ENCODE measurements around the gene WDR38. TPM values are rescaled to one million over a fixed set of nuclear protein-coding genes. Genes with fewer than 3 reads are reported as not detected.
"Not testable (repeated sequence)": the region's sequence is repeated elsewhere in the genome, so short reads cannot be mapped to it uniquely, and the experiment has no call there.

The WDR38 gene
- total and polyA plus RNA-seq, 9 of the 15 experiments (the other 6 are each of a cell fraction or from before 2014, with no cell fraction given): not detected

DNA sequence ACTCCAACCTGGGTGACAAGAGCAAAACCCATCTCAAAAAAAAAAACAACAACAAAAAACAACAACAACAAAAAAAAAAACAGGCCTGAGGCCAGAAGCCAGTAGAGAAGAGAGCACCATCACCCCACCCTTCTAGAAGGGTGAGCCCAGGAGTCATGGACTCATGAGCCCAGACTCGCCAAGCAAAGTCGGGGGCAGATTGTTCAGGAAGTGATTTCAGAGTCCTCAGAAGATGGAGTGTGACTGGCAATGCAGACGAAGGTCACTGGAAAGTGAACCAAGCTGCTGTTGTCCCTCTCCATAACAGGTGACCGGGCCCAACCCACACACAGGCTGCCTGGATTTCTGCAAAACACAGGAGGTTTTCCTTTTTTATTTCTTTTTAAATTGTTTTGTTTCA lies 9.0 kb upstream of the WDR38 start:
- no peak overlapping the region for H3K4me3 ChIP-seq
- WGBS (ENCODE audit: insufficient coverage, low coverage, missing lambda C conversion rate): 37% methylated on average over 4 of the region's 4 CpGs
- H3K4me2 ChIP-seq (ENCODE audit: insufficient read depth, low read length): no peak overlapping the region
- ChIA-PET CTCF (ENCODE audit: low intra/inter-chr PET ratio) (no interaction called here), POLR2A (interaction anchor here (0.6 to 1.0 kb wide), 2 partner anchors 9 to 16 kb away, joined by 3 read pairs; partner anchors contain the start of gene WDR38)
- peak overlapping the region; percentile 28; the same call in 1 of the 2 replicates for H2AFZ ChIP-seq (ENCODE audit: low read depth, low read length)
- H3K27ac ChIP-seq (ENCODE audit: extremely low read depth, low read depth, low read length): no peak overlapping the region
- no peaks in the 10 kb centered on the region for H3K27me3 ChIP-seq (ENCODE audit: control insufficient read depth in 2 of 2, insufficient read depth in 2 of 2, low read length in 2 of 2)
- FAIRE-seq (no peak), DNase-seq (ENCODE audit: extremely low read depth in 1 of 4, low spot score in 3 of 4) (peak in 1 of 4 experiments; percentile 9), ATAC-seq (no peak)
- TF ChIP-seq ZNF778 (CRISPR knock-in tag; IDR thresholded peaks at IDR 0.05) (no peak), ZKSCAN1 (IDR thresholded peaks at IDR 0.05; ENCODE audit: low read depth, low read length) (no peak), CCAR2 (IDR thresholded peaks at IDR 0.05; ENCODE audit: low read depth, low read length) (no peak), KDM1A (IDR thresholded peaks at IDR 0.05) (no peak), KLF6 (CRISPR knock-in tag; IDR thresholded peaks at IDR 0.05; ENCODE audit: borderline replicate concordance) (no peak), MTA1 (IDR thresholded peaks at IDR 0.05; ENCODE audit: borderline replicate concordance) (no peak), ZNF239 (CRISPR knock-in tag; IDR thresholded peaks at IDR 0.05) (no peak)
- TF ChIP-seq, protein P1, sequence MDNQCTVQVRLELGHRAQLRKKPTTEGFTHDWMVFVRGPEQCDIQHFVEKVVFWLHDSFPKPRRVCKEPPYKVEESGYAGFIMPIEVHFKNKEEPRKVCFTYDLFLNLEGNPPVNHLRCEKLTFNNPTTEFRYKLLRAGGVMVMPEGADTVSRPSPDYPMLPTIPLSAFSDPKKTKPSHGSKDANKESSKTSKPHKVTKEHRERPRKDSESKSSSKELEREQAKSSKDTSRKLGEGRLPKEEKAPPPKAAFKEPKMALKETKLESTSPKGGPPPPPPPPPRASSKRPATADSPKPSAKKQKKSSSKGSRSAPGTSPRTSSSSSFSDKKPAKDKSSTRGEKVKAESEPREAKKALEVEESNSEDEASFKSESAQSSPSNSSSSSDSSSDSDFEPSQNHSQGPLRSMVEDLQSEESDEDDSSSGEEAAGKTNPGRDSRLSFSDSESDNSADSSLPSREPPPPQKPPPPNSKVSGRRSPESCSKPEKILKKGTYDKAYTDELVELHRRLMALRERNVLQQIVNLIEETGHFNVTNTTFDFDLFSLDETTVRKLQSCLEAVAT (IDR thresholded peaks at IDR 0.05): no peak
- H3K9ac ChIP-seq (ENCODE audit: insufficient read depth in 1 of 2, low read depth in 2 of 2, low read length in 2 of 2): no peak overlapping the region
- no TSS peak for BruUV-seq (replicated peaks)
- H3K9me3 ChIP-seq (replicated peaks; ENCODE audit: control insufficient read depth, insufficient read depth, low read depth, low read length): no peaks in the 10 kb centered on the region
- H3K9me1 ChIP-seq (ENCODE audit: control insufficient read depth, insufficient read depth, low read length): no peaks in the 10 kb centered on the region
- H4K20me1 ChIP-seq (replicated peaks; ENCODE audit: control insufficient read depth, insufficient read depth, low read length): no peaks in the 10 kb centered on the region
- intact Hi-C loops (cut with micrococcal nuclease) (no loop called here), in situ Hi-C loops (cut with MboI) (loop anchor here (5.0 to 10.0 kb wide), 2 partner anchors 49 to 222 kb away; no protein-coding TSS in a partner anchor)
- no peaks in the 10 kb centered on the region for H3K79me2 ChIP-seq (ENCODE audit: control insufficient read depth, insufficient read depth, low read length)
- H3K36me3 ChIP-seq (ENCODE audit: control insufficient read depth, insufficient read depth, low read length): no peaks in the 10 kb centered on the region
- H3K4me1 ChIP-seq (replicated peaks in 1 of 2; ENCODE audit: control insufficient read depth in 2 of 2, insufficient read depth in 2 of 2, low read length in 2 of 2): peaks cover 0 to 20% of the 10 kb centered on the region in 2 experiments; a peak in 2 of 5 replicates

DNA sequence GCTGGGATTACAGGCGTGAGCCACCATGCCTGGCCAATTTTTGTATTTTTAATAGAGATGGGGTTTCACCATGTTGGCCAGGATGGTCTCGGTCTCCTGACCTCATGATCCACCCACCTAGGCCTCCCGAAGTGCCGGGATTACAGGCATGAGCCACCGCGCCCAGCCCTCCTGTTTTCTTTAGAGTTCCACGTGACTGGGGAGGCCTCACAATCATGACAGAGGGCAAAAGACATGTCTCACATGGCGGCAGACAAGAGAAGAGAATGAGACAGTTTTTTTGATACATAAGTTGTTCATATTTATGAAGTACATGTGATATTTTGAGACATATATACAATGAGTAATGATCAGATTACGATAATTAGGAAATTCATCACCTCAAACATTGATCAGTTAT lies 6.8 kb upstream of the WDR38 start:
- DNase-seq (ENCODE audit: extremely low read depth in 1 of 4, low spot score in 3 of 4); H3K27me3 ChIP-seq (ENCODE audit: control insufficient read depth in 2 of 2, insufficient read depth in 2 of 2, low read length in 2 of 2); H3K27ac ChIP-seq (ENCODE audit: extremely low read depth, low read depth, low read length); FAIRE-seq; H3K79me2 ChIP-seq (ENCODE audit: control insufficient read depth, insufficient read depth, low read length); intact Hi-C loops (cut with micrococcal nuclease); H2AFZ ChIP-seq (ENCODE audit: low read depth, low read length); H3K4me2 ChIP-seq (ENCODE audit: insufficient read depth, low read length); BruUV-seq (replicated peaks); ATAC-seq; H3K4me1 ChIP-seq (replicated peaks in 1 of 2; ENCODE audit: control insufficient read depth in 2 of 2, insufficient read depth in 2 of 2, low read length in 2 of 2); H4K20me1 ChIP-seq (replicated peaks; ENCODE audit: control insufficient read depth, insufficient read depth, low read length); H3K4me3 ChIP-seq; H3K9me3 ChIP-seq (replicated peaks; ENCODE audit: control insufficient read depth, insufficient read depth, low read depth, low read length); H3K9me1 ChIP-seq (ENCODE audit: control insufficient read depth, insufficient read depth, low read length); H3K9ac ChIP-seq (ENCODE audit: insufficient read depth in 1 of 2, low read depth in 2 of 2, low read length in 2 of 2); H3K36me3 ChIP-seq (ENCODE audit: control insufficient read depth, insufficient read depth, low read length): not testable (repeated sequence)
- WGBS (ENCODE audit: insufficient coverage, low coverage, missing lambda C conversion rate): 59% methylated on average over 8 of the region's 9 CpGs
- ChIA-PET CTCF (ENCODE audit: low intra/inter-chr PET ratio) (interaction anchor here (1.2 kb wide), 1 partner anchor 72 kb away, joined by 3 read pairs; no protein-coding TSS in a partner anchor), POLR2A (interaction anchor here (0.9 to 3.6 kb wide), 4 partner anchors 10 to 51 kb away, joined by 3 to 13 read pairs (median 6); no protein-coding TSS in a partner anchor)
- in situ Hi-C loops (cut with MboI): loop anchor here (10.0 kb wide), 1 partner anchor 52 kb away; no protein-coding TSS in a partner anchor

All from K562 (cell line).